ENCODE data around the gene CTAG1B.

GRCh38 chrX:154607370-154607769 is 11.7 kb downstream of the CTAG1B start:
- TF ChIP-seq CTCF (IDR thresholded peaks at IDR 0.05; ENCODE audit: insufficient read depth, low read depth, low read length), result no peak
- TF ChIP-seq EZH2 (IDR thresholded peaks at IDR 0.05; ENCODE audit: insufficient read depth, low read length), result no peak

Data from astrocyte (in vitro differentiated cells and primary cell).